HG02970 (cell line): ENCODE data around the gene KRTAP23-1.

Source experiments
- ATAC-seq: cut with Tn5 transposase; IDR thresholded peaks from one replicate; pipeline ENCODE4 v1.9.1; 2021; ENCODE audit warnings: mild to moderate bottlenecking, moderate library complexity, moderate number of reproducible peaks; ENCODE audit not compliant: unreplicated experiment, low FRiP score

KRTAP23-1 gene

DNA sequence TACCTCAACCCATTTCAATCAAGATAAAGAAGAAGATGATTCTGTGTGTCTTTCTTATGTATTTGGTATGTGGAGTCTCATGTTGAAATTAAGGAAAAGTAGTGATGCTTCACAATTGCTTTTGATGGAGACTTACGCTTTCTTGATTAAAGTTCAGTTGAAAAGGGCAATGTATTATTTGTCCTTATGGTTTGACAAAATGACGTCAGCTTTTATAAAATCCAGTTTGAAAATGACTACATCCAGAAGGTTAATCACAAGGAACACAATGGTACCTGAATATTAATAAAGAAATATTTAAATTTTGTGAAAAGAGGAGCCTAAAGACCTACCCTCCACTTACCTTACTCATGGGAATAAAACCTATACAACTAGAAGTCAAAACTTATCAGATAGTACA lies 32.7 kb downstream of the KRTAP23-1 start:
- ATAC-seq, result no peak

DNA sequence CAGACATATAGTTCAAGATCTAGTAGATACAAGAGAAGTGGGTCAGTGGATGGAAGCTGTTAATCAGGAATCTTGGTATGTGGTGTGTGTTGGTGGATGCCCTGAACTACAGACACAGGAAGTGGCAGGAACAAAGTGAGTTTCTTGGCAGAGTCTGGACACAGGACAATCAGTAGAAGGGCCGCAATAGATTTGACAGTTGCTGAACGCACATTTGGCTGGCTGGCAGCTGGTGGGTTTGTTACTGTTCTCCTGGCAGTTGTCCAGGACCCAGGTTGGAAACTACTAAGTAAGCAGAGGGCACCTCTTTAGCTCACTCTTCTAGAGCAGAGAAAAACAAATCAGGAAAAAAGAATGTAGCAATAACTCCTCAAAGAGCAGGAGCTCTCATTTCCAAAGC lies 41.5 kb downstream of the KRTAP23-1 start:
- ATAC-seq, result no peak

DNA sequence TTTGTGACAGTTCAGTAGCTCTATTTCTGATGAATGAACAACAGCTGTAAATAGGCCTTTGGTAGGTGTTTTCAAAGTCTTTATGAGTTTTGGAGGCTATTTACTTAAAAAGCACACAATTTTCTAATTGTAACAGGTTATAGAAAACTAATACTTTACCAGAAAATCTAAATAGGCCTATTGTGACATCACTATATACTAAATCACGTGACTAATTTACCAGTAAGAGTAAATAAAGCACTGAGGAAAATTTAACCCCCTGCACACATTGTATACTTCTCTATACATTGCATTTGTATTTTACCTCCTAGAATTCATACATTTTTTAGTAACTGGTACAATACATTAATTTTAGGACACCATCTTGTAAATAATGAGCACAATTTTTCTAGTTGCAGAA lies 43.3 kb downstream of the KRTAP23-1 start:
- no peak for ATAC-seq
